ENCODE data around the gene RXRB. TPM values are rescaled to one million over a fixed set of nuclear protein-coding genes. Genes with fewer than 3 reads are reported as not detected.

Gene RXRB
- total and polyA plus RNA-seq, 2 of the 13 experiments (the other 11 are each of a cell fraction or from before 2014, with no cell fraction given), result 26.7 to 55.7 TPM

DNA sequence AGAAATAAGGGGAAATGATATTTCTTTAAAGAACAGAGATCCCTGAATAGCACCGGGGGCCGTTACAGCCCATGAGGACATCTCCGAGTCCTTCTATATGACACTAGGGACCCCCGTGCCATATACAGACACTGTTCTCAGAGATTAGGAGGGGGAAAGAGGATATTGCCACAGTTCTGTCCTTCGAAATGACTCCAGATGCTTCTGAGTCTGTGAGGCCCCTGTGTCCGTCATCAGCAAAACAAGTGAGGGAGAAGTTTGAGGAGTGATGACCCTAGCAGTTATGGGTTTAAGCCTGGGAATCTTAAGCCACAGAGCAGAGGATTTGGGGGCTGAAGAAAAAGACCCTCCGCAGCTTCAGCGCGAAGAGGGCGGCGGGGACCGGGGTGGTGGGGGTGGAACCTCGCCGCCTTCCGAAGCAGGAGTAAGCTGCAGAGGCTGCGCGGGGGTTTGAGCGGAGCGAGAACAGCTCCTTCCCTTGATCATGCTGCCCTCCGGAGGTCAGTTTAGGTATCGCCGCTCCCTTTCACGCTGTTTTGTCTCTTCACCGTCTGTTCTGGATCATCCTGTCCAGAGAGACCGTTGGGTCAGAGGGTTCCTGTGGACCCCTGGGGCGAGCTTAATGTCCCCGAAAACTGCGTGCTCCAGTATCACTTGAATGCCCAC lies 47.6 kb upstream of the RXRB start (continued):
- TF ChIP-seq, protein P1, sequence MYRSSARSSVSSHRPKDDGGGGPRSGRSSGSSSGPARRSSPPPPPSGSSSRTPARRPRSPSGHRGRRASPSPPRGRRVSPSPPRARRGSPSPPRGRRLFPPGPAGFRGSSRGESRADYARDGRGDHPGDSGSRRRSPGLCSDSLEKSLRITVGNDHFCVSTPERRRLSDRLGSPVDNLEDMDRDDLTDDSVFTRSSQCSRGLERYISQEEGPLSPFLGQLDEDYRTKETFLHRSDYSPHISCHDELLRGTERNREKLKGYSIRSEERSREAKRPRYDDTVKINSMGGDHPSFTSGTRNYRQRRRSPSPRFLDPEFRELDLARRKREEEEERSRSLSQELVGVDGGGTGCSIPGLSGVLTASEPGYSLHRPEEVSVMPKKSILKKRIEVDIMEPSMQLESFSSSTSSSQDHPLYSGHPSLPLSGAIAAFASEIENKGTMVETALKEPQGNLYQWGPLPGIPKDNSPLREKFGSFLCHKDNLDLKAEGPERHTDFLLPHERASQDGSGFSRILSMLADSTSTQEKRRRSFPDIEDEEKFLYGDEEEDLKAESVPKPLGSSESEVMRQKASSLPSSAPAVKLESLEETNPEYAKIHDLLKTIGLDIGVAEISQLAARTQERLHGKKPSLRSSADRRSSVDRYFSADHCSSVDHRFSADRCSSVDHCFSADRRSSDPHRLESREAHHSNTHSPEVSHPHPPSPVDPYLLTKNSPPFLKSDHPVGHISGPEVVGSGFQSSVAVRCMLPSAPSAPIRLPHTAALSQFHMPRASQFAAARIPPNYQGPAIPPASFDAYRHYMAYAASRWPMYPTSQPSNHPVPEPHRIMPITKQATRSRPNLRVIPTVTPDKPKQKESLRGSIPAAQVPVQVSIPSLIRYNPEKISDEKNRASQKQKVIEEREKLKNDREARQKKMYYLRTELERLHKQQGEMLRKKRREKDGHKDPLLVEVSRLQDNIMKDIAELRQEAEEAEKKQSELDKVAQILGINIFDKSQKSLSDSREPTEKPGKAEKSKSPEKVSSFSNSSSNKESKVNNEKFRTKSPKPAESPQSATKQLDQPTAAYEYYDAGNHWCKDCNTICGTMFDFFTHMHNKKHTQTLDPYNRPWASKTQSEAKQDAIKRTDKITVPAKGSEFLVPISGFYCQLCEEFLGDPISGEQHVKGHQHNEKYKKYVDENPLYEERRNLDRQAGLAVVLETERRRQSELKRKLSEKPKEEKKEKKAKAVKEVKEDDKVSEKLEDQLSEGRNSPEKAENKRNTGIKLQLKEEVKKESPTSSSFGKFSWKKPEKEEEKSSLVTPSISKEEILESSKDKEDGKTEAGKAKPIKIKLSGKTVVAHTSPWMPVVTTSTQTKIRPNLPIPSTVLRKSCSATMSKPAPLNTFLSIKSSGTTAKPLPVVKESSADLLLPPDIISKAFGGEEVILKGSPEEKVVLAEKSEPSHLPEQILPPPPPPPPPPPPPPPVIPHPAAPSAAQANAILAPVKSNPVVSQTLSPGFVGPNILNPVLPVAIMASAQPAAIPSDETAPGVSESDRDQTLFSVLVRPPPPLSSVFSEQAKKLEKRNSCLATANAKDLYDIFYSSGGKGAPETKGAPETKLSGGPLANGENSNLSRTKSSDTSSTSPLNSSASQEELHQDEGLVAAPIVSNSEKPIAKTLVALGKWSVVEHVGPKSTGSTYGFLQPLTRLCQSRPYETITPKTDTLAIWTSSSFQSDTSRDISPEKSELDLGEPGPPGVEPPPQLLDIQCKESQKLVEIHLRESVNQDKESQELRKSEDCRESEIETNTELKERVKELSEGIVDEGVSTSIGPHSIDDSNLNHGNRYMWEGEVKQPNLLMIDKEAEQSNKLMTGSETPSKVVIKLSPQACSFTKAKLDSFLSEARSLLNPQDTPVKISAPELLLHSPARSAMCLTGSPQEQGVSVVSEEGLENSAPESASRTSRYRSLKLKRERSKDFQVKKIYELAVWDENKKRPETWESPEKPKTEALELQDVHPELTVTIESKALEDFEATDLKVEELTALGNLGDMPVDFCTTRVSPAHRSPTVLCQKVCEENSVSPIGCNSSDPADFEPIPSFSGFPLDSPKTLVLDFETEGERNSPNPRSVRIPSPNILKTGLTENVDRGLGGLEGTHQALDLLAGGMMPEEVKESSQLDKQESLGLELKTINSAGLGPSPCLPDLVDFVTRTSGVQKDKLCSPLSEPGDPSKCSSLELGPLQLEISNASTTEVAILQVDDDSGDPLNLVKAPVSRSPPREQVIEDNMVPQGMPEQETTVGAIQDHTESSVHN (CRISPR knock-in tag; IDR thresholded peaks at IDR 0.05), result no peak
- TF ChIP-seq, protein P2, sequence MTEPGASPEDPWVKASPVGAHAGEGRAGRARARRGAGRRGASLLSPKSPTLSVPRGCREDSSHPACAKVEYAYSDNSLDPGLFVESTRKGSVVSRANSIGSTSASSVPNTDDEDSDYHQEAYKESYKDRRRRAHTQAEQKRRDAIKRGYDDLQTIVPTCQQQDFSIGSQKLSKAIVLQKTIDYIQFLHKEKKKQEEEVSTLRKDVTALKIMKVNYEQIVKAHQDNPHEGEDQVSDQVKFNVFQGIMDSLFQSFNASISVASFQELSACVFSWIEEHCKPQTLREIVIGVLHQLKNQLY (CRISPR knock-in tag; IDR thresholded peaks at IDR 0.05), result peak; percentile 35; the same call in 1 of the 2 replicates
- TF ChIP-seq ZNF33B (CRISPR knock-in tag; IDR thresholded peaks at IDR 0.05) (no peak), HOXA9 (CRISPR knock-in tag; IDR thresholded peaks at IDR 0.05; ENCODE audit: borderline replicate concordance) (0 out of 2 replicates have a peak, but pooled peaks have one; percentile 34), BCL6 (CRISPR knock-in tag; IDR thresholded peaks at IDR 0.05) (peak; percentile 61), CCDC6 (CRISPR knock-in tag; IDR thresholded peaks at IDR 0.05) (0 out of 2 replicates have a peak, but pooled peaks have one; percentile 6), HNF4G (IDR thresholded peaks at IDR 0.05; ENCODE audit: borderline replicate concordance, low read depth, low read length) (0 out of 2 replicates have a peak, but pooled peaks have one; percentile 11), HNF4G (CRISPR knock-in tag; IDR thresholded peaks at IDR 0.05; ENCODE audit: borderline replicate concordance, low read depth) (no peak), JUND (CRISPR knock-in tag; IDR thresholded peaks at IDR 0.05) (no peak), ZSCAN9 (CRISPR knock-in tag; IDR thresholded peaks at IDR 0.05; ENCODE audit: borderline replicate concordance) (0 out of 2 replicates have a peak, but pooled peaks have one; percentile 36), ZNF850 (CRISPR knock-in tag; conservative IDR thresholded peaks at IDR 0.05) (no peak), IRF2 (CRISPR knock-in tag; IDR thresholded peaks at IDR 0.05) (peak; percentile 55; the same call in 1 of the 2 replicates), MYC (CRISPR knock-in tag; IDR thresholded peaks at IDR 0.05; ENCODE audit: borderline replicate concordance) (peak; percentile 27; the same call in 1 of the 2 replicates)
- TF ChIP-seq, protein P3, sequence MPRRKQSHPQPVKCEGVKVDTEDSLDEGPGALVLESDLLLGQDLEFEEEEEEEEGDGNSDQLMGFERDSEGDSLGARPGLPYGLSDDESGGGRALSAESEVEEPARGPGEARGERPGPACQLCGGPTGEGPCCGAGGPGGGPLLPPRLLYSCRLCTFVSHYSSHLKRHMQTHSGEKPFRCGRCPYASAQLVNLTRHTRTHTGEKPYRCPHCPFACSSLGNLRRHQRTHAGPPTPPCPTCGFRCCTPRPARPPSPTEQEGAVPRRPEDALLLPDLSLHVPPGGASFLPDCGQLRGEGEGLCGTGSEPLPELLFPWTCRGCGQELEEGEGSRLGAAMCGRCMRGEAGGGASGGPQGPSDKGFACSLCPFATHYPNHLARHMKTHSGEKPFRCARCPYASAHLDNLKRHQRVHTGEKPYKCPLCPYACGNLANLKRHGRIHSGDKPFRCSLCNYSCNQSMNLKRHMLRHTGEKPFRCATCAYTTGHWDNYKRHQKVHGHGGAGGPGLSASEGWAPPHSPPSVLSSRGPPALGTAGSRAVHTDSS (CRISPR knock-in tag; conservative IDR thresholded peaks at IDR 0.05), result 0 out of 2 replicates have a peak, but pooled peaks have one; percentile 41
